GM18517 (cell line): ENCODE measurements around the gene BBS9.
"Not testable (repeated sequence)": the region's sequence is repeated elsewhere in the genome, so short reads cannot be mapped to it uniquely, and the experiment has no call there.

ENCODE experiments used
- ATAC-seq: cut with Tn5 transposase; IDR thresholded peaks from one replicate; pipeline ENCODE4 v1.9.1; 2021; ENCODE audit warnings: mild to moderate bottlenecking, moderate library complexity; ENCODE audit not compliant: unreplicated experiment

Gene BBS9

DNA sequence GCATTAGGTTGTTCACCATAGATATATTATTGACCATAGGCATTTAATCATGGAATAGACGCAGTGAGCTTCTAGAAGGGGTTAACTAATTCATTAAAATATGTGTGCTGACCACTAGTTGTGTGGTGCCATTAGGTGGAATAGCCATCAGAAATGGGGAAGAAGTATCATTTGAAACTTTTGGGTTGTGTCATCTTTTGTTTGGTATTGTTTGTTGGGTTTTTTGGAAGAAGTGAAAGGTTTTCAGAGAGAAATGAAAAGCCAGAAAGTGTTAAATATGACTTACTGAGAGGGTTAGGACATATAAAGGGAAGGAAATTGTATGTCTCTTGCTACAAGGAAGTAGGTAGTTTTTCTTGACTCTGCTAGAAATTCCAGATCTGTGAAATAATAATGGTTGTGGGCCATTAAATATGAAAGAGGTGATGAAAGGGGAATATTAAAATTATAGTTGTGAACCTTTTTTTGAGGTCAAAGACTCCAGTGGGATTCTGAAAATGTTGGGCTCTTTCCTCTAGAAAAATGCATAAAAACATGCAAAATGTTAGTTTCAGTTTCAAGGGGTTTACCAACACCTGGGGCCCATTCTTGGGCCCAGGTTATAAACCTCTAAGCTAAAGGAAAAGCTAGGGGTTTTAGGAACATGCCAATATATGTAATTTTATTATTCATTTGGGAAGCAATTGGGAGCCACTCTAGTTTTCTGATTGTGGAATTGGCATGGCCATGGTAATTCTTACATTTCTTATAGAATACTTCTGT is 348.5 kb downstream of the BBS9 start:
- ATAC-seq: no peak

GRCh38 chr7:33484476-33484875 is 355.1 kb downstream of the BBS9 start:
- ATAC-seq: not testable (repeated sequence)

DNA sequence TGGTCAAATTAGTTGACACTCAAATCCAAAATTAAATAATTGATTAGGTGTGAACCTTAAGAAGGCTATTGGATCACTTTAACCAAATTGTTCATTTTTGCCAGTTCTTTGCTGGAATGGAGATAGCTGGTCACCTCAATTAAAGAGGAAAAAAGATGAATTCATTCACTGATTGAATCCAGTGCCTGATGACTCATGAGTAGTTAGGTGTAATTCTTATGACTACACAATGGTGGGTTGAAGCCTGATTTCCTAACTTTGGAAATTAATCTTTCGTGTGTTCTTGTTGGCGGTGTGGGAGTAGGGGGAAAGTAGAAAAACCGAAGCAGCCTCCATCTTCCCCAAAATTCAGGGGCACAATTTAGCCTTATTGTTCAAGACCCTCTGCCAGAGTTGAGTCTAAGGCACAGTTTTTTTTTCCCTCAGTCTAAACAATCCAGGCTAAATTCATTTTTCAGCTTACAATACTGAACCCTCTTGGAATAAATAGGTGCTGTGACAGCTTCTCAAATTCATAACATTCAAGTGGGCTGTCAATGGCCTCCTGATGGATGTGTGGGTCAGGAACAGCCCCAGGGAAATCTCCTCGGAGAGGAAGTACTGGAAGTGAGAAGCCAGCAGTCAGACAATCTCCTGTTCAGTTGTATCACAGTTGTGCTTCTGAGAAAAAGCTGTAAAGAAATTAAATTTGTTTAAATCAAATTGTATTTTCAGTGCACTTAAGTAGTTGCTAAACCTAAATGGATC is 356.6 kb downstream of the BBS9 start:
- no peak for ATAC-seq

DNA sequence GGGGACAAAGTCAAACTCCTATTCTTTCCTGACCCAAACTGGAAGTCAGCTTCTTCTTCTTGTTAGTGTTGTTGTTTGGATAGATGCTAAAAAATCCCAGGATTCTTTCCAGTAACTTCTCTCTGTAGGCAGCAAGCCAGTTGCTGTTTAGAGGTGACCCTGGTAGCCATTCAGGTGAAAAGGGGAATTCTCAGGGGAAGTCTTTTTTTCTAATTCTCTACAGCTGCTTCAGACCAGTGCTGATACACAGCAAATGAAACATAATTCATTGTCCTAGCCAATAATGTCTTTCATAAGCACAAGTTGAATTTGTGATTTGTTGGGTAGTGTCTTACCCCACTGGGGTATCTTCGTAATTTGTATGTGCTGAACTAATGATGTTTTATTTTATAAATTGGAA is 357.3 kb downstream of the BBS9 start:
- no peak for ATAC-seq

- no peak for ATAC-seq
These were observed 358.8 kb downstream of the BBS9 start for GRCh38 chr7:33487998-33488682.

DNA sequence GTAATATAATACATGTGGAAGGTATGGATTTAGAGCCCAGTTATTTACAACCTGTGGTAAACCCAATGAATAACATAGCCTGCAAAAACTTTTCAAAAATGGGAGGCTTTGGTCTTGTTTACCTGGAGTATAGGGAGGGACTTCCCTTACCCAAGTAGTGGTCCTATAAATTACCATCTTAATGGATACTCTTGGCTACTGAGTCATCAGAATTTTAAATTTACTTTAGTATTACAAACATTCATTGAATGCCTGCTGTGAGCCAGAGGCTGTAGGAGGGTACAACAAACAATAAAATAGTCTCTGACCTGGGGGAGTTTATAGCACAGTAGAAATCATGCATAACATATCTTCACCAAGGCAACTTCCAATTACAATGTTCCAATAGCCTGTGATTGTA is 365.1 kb downstream of the BBS9 start:
- no peak for ATAC-seq

- ATAC-seq: no peak
These were observed 365.8 kb downstream of the BBS9 start for GRCh38 chr7:33495207-33495606.

GRCh38 chr7:33497051-33497450 is 367.7 kb downstream of the BBS9 start:
- no peak for ATAC-seq

DNA sequence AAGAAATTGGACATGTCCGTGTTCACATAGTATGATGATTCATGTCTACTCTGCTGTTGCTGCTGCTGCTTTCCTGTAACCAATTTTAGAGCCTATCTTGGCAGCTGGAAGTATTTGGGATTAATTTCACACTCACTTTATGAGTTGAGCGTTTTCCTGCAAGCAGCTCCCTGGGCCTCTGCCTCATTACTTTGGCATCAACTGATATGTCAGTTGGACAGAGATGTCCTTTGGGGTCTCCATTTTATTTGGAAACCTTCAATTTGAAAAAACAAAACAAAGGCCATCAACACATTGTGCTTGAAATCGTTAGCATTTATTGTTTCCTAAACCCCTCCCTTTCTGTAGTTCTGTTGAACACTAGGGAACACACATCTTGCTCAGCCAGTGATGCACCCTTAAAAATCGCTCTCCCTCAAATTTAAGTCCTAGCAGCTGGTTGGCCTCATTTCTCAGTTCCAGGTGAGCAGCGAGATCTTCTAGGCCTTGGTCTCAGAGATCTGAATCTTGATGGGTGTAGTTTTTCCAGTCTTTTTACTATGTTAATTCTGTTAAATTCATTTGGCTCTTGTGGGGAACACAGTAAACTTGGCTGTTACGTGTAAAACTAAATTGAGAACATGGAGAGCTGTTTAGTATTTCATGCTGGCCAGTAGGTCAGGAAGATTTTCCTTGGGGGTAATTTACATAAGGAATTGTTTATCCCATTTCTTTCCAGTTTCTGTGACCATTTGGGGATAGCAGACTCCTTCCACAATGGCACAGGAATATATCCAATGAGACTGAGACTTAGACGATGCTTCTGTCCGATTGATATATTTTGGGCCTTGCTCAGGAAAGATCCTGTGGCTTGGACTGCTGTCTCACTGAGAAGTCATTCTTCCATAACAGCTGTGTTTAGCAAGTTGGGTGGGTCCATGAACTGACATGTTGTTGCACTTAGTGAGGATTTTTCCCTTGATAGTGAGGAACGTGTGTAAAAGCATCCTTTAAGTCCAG is 371.6 kb downstream of the BBS9 start:
- ATAC-seq: no peak

DNA sequence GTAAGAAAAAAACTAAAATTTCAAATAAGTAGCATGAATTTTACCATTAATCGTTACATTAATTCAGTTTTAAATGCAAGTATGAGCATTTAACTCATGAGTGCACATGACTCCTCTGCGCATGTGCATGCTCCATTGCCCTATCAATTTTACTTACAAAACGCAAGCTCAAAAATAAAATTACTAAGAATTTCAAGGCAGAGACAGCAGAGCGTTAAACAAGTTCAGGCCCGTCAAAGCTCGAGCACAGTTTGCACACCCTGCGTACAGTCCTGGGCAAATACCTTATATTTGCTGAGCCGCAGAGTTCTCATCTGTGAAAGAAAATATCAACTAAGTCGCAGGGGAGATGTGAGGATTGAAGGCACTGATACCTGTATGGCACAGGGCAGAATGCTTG is 373.6 kb downstream of the BBS9 start:
- ATAC-seq: no peak

DNA sequence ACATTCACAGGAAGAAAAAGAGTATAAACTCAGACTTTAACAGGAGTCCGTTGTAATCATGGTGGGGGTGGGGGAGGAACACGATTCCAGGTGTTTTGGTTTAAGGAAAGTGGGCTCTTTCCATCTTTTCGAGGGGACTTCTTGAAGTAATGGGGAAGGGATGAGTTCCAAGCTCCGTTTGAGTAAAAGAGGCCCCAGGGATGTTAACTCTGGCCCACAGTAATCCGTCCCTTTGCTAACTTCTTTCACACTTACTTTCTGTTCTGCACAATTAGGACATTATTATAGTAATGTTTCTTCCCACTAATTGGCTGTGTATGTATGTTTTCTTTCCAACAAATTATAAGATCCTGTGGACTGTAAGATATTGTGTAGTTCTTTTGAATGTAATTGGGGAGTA is 374.4 kb downstream of the BBS9 start:
- ATAC-seq: no peak

DNA sequence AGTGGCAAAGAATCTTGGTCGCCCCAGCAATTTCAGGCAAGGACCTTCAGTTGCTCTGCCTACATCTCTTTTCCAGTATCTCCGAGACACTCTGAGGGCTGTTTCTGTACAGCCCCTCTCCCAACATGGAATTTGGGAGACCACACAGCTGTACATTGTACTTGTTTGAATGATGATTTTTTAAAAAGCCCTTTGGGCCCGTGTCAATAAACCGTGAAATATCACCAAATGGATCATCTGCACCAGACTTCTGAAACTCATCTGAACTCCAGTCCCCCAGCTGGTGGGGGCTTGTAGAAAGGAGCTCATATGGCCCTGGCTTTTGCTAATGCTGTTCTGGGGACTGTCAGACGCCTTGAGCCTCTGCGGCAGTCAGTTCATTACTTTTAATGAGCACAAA is 374.9 kb downstream of the BBS9 start:
- no peak for ATAC-seq

DNA sequence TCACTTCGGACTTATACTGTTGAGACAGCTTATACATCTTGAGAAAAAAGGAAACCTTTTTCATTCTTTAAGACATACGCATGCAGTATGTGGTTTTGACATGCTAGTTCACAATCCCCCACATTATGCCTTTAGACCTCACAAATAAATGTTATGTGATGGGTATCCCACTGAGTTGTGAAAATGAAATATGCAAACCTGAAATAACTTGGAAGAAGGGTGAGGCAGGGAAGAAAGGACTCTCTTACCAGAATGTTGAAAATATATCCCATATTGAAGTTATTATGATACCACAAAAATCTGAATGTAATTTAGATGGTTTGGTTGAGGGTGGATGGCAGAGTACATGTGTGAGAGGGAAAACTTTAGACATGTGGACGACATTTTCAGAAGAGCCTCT is 379.8 kb downstream of the BBS9 start:
- no peak for ATAC-seq

GRCh38 chr7:33511778-33512177 is 382.4 kb downstream of the BBS9 start:
- no peak for ATAC-seq

- no peak for ATAC-seq
These were observed 387.2 kb downstream of the BBS9 start for GRCh38 chr7:33516568-33516967.

- ATAC-seq: no peak
These were observed 387.8 kb downstream of the BBS9 start for GRCh38 chr7:33517191-33517590.

GRCh38 chr7:33527008-33527407 is 397.6 kb downstream of the BBS9 start:
- not testable (repeated sequence) for ATAC-seq

DNA sequence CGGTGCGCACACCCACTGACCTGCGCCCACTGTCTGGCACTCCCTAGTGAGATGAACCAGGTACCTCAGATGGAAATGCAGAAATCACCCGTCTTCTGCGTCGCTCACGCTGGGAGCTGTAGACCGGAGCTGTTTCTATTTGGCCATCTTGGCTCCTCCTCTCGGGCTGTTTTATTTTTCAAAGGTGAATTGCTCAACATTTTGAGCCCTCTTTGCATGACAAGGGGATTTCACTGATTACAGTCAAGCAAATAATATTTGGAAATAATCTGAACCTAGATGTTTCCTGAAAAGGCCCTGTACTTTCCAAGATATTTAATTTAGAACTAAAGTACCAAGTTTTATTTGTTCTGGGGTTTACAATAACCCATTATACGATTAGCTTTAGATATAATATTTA is 398.2 kb downstream of the BBS9 start:
- ATAC-seq: not testable (repeated sequence)

GRCh38 chr7:33529070-33529469 is 399.7 kb downstream of the BBS9 start:
- ATAC-seq: no peak

DNA sequence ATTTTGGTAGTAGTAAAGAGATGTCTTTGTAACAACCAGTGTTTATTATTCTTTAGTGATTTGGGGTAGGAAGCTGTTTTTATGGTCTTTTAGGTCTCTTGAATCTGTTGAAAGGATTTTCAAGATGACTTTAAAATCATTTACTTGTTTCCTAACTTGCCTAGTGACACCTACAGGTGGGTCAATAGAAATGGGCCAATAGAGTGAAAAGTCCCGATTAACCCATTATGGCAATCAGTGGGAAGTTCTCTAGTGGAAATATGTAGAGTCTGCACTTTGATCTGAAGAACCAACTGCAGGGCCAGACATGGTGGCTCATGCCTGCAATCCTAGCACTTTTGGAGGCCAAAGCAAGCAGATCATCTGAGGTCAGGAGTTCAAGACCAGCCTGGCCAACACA is 401.3 kb downstream of the BBS9 start:
- ATAC-seq: no peak

- ATAC-seq: no peak
These were observed 402.5 kb downstream of the BBS9 start for GRCh38 chr7:33531888-33532287.
